Measurements from ENCODE around the gene RAX. TPM values are rescaled to one million over a fixed set of nuclear protein-coding genes. Genes with fewer than 3 reads are reported as not detected.
A peak's percentile ranks its signal among the peaks of the same experiment; 100 is the strongest.

The RAX gene
- polyA plus RNA-seq, 1 donor (not counting 4 experiments of a cell fraction or from before 2014, with no cell fraction given) = not detected

GRCh38 chr18:59232309-59233016, 40.8 kb downstream of the RAX start:
- Histone ChIP-seq H3K27ac (ENCODE audit: control insufficient read depth, insufficient read depth, low read length) (peak overlapping the region; percentile 28), H2AFZ (ENCODE audit: control insufficient read depth, low read length) (peak overlapping the region; percentile 52), H3K9ac (ENCODE audit: control insufficient read depth, extremely low read depth, insufficient read depth, low read length) (no peak overlapping the region), H3K9me3 (ENCODE audit: control insufficient read depth, low read depth, low read length) (no peaks in the 10 kb centered on the region), H3K79me2 (ENCODE audit: control insufficient read depth, insufficient read depth, low read length) (no peaks in the 10 kb centered on the region), H3K4me1 (ENCODE audit: control insufficient read depth, extremely low read depth, insufficient read depth, low read length) (peaks cover 18% of the 10 kb centered on the region), H3K4me2 (ENCODE audit: control insufficient read depth, extremely low read depth, insufficient read depth, low read depth, low read length) (peak overlapping the region; percentile 77), H3K36me3 (ENCODE audit: control insufficient read depth in 2 of 2, extremely low read depth in 1 of 2, insufficient read depth in 2 of 2, low read length in 2 of 2) (no peaks in the 10 kb centered on the region), H4K20me1 (ENCODE audit: control insufficient read depth, extremely low read depth, insufficient read depth, low read length) (no peaks in the 10 kb centered on the region), H3K4me3 (ENCODE audit: control insufficient read depth in 2 of 3, extremely low read depth in 1 of 3, insufficient read depth in 2 of 3, low read depth in 1 of 3, low read length in 3 of 3) (peak overlapping the region in 2 of 3 experiments; percentile 21 to 30), H3K9me1 (ENCODE audit: control insufficient read depth, extremely low read depth, insufficient read depth, low read length) (peaks cover 2% of the 10 kb centered on the region), H3K27me3 (ENCODE audit: control insufficient read depth, extremely low read depth, insufficient read depth, low read length) (no peaks in the 10 kb centered on the region)
- dilution Hi-C loops (cut with MboI; ENCODE audit: extremely low pct_ligation_motif_present, low sequenced_read_pairs) = no loop called here
- DNase-seq (ENCODE audit: low read depth, low spot score) (peak; percentile 44), FAIRE-seq (peak; percentile 86)
- no peak for TF ChIP-seq EZH2 (IDR thresholded peaks at IDR 0.05; ENCODE audit: low read length)
- no peak for TF ChIP-seq CTCF (optimal IDR thresholded peaks at IDR 0.05 in 1 of 3, IDR thresholded peaks at IDR 0.05 in 1 of 3, conservative IDR thresholded peaks at IDR 0.05 in 1 of 3; ENCODE audit: extremely low read depth in 1 of 3, insufficient read depth in 2 of 3, low read length in 3 of 3)

GRCh38 chr18:59231877-59232276, 41.4 kb downstream of the RAX start:
- Histone ChIP-seq H3K79me2 (ENCODE audit: control insufficient read depth, insufficient read depth, low read length) (no peaks in the 10 kb centered on the region), H3K36me3 (ENCODE audit: control insufficient read depth in 2 of 2, extremely low read depth in 1 of 2, insufficient read depth in 2 of 2, low read length in 2 of 2) (no peaks in the 10 kb centered on the region), H3K9ac (ENCODE audit: control insufficient read depth, extremely low read depth, insufficient read depth, low read length) (no peak overlapping the region), H3K27ac (ENCODE audit: control insufficient read depth, insufficient read depth, low read length) (no peak overlapping the region), H3K4me3 (ENCODE audit: control insufficient read depth in 2 of 3, extremely low read depth in 1 of 3, insufficient read depth in 2 of 3, low read depth in 1 of 3, low read length in 3 of 3) (no peak overlapping the region), H3K9me3 (ENCODE audit: control insufficient read depth, low read depth, low read length) (no peaks in the 10 kb centered on the region), H2AFZ (ENCODE audit: control insufficient read depth, low read length) (no peak overlapping the region), H3K9me1 (ENCODE audit: control insufficient read depth, extremely low read depth, insufficient read depth, low read length) (peaks cover 2% of the 10 kb centered on the region), H3K4me1 (ENCODE audit: control insufficient read depth, extremely low read depth, insufficient read depth, low read length) (peaks cover 18% of the 10 kb centered on the region), H3K27me3 (ENCODE audit: control insufficient read depth, extremely low read depth, insufficient read depth, low read length) (no peaks in the 10 kb centered on the region), H3K4me2 (ENCODE audit: control insufficient read depth, extremely low read depth, insufficient read depth, low read depth, low read length) (peak overlapping the region; percentile 9), H4K20me1 (ENCODE audit: control insufficient read depth, extremely low read depth, insufficient read depth, low read length) (no peaks in the 10 kb centered on the region)
- no peak for TF ChIP-seq CTCF (optimal IDR thresholded peaks at IDR 0.05 in 1 of 3, IDR thresholded peaks at IDR 0.05 in 1 of 3, conservative IDR thresholded peaks at IDR 0.05 in 1 of 3; ENCODE audit: extremely low read depth in 1 of 3, insufficient read depth in 2 of 3, low read length in 3 of 3)
- TF ChIP-seq EZH2 (IDR thresholded peaks at IDR 0.05; ENCODE audit: low read length) = no peak
- dilution Hi-C loops (cut with MboI; ENCODE audit: extremely low pct_ligation_motif_present, low sequenced_read_pairs) = no loop called here
- DNase-seq (ENCODE audit: low read depth, low spot score) (no peak), FAIRE-seq (peak; percentile 13)

Measured in keratinocyte (primary cell).